Cardiac muscle cell (in vitro differentiated cells and primary cell): Measurements from ENCODE around the gene DNAH8. TPM values are rescaled to one million over a fixed set of nuclear protein-coding genes. Genes with fewer than 3 reads are reported as not detected.

Experiments
- DNase-seq, 2 donors: peaks; one replicate each; pipeline versions ENCODE4 v3.0.0 to v3.0.0-alpha.2; 2010 to 2017; ENCODE audit warnings: low read depth in 1 of 2, low spot score in 1 of 2
- H3K27ac ChIP-seq: fragments of 200-600 bp; sonication (generic); 2 replicates; pipeline ENCODE4 v1.5.1; 2016
- H3K27me3 ChIP-seq: fragments of 200-600 bp; sonication (generic); 2 replicates; pipeline ENCODE4 v1.6.0; 2016; ENCODE audit warnings: control low read depth
- H3K36me3 ChIP-seq: fragments of 200-600 bp; sonication (generic); 2 replicates; pipeline ENCODE4 v1.5.1; 2016; ENCODE audit warnings: control low read depth
- H3K4me1 ChIP-seq: fragments of 200-600 bp; sonication (generic); 2 replicates; pipeline ENCODE4 v1.8.1; 2017; ENCODE audit warnings: low read depth, mild to moderate bottlenecking, mixed run types
- H3K4me3 ChIP-seq: fragments of 200-600 bp; sonication (generic); 2 replicates; pipeline ENCODE4 v1.5.1; 2016; ENCODE audit warnings: mild to moderate bottlenecking
- H3K9me3 ChIP-seq: fragments of 200-600 bp; sonication (generic); 2 replicates; pipeline ENCODE4 v1.5.1; 2017; ENCODE audit warnings: low read depth, mild to moderate bottlenecking, control low read depth
- CTCF ChIP-seq: IDR thresholded peaks from 2 replicates; pipeline ENCODE4 v1.5.1; 2012; ENCODE audit warnings: low read depth, mild to moderate bottlenecking, low read length
- polyA plus RNA-seq: library from polyadenylated mRNA; unstranded; fragments of >200 nt; fragmentation: Nextera tagmentation; extraction: Ambion mirVana; gene quantifications from 2 replicates; pipeline ENCODE4 v1.2.1, GENCODE V29; 2016
- total RNA-seq: library from RNA; depleted of rRNA; stranded (reverse); fragments of >200 nt; gene quantifications from 2 replicates; pipeline ENCODE4 v1.2.3, GENCODE V29; 2016

The DNAH8 gene
- total and polyA plus RNA-seq, 2 experiments from 2014 or later: not detected

GRCh38 chr6:39074486-39074885 lies 359.4 kb downstream of the DNAH8 start:
- Histone ChIP-seq H3K27me3 (no peaks in the 10 kb centered on the region), H3K4me1 (no peaks in the 10 kb centered on the region), H3K4me3 (no peak overlapping the region), H3K9me3 (no peaks in the 10 kb centered on the region), H3K36me3 (no peaks in the 10 kb centered on the region), H3K27ac (no peak overlapping the region)
- no peak for DNase-seq
- no peak for TF ChIP-seq CTCF

GRCh38 chr6:39075010-39075686 lies 360.0 kb downstream of the DNAH8 start:
- Histone ChIP-seq H3K36me3 (no peaks in the 10 kb centered on the region), H3K9me3 (no peaks in the 10 kb centered on the region), H3K4me3 (no peak overlapping the region), H3K4me1 (no peaks in the 10 kb centered on the region), H3K27ac (no peak overlapping the region), H3K27me3 (no peaks in the 10 kb centered on the region)
- no peak for TF ChIP-seq CTCF
- no peak for DNase-seq

- no peak for DNase-seq
- TF ChIP-seq CTCF: no peak
Measured at GRCh38 chr6:39075807-39076622, 360.9 kb downstream of the DNAH8 start.

GRCh38 chr6:39076623-39077535 lies 361.8 kb downstream of the DNAH8 start:
- no peak for DNase-seq
- TF ChIP-seq CTCF: no peak
- Histone ChIP-seq H3K9me3 (no peaks in the 10 kb centered on the region), H3K4me1 (no peaks in the 10 kb centered on the region), H3K4me3 (no peak overlapping the region), H3K36me3 (no peaks in the 10 kb centered on the region), H3K27ac (no peak overlapping the region), H3K27me3 (no peaks in the 10 kb centered on the region)

More at GRCh38 chr6:39075807-39076622, 360.9 kb downstream of the DNAH8 start:
- Histone ChIP-seq H3K4me3 (no peak overlapping the region), H3K4me1 (no peaks in the 10 kb centered on the region), H3K36me3 (no peaks in the 10 kb centered on the region), H3K9me3 (no peaks in the 10 kb centered on the region), H3K27me3 (no peaks in the 10 kb centered on the region), H3K27ac (no peak overlapping the region)

- Histone ChIP-seq H3K4me1 (no peaks in the 10 kb centered on the region), H3K27me3 (no peaks in the 10 kb centered on the region), H3K4me3 (no peak overlapping the region), H3K27ac (no peak overlapping the region), H3K9me3 (no peaks in the 10 kb centered on the region), H3K36me3 (no peaks in the 10 kb centered on the region)
- TF ChIP-seq CTCF: no peak
- no peak for DNase-seq
Measured at GRCh38 chr6:39077882-39078594, 362.9 kb downstream of the DNAH8 start.
